B cell (primary cell): Measurements from ENCODE around the gene NAPA. TPM values are rescaled to one million over a fixed set of nuclear protein-coding genes. Genes with fewer than 3 reads are reported as not detected.

Experiments
- ATAC-seq: fragments of 200-7000 bp; cut with Tn5 transposase; one replicate; pipeline ENCODE4 v1.10.0; 2021; ENCODE audit warnings: low read depth, mild to moderate bottlenecking, moderate number of reproducible peaks, moderate library complexity
- CTCF ChIA-PET: fragments of 350-600 bp; sonication (Branson Sonifier 250); formaldehyde crosslinking; loops from one replicate; lab custom pipeline; 2021; ENCODE audit warnings: antibody characterized with exemption, inconsistent platforms; lab: Charles Lee
- POLR2A ChIA-PET: fragments of 350-600 bp; sonication (Branson Sonifier 250); formaldehyde crosslinking; loops from one replicate; lab custom pipeline; 2021; ENCODE audit warnings: antibody characterized with exemption; lab: Charles Lee
- DNase-seq: peaks from one replicate; pipeline ENCODE4 v3.0.0; 2013
- H2AFZ ChIP-seq: 2 replicates; pipeline ENCODE4 v1.6.1; 2012; ENCODE audit warnings: mild to moderate bottlenecking, low read depth, low read length; ENCODE audit not compliant: insufficient read depth, poor library complexity, severe bottlenecking
- H3K27ac ChIP-seq, 2 donors: 1 replicate in 1 of 2; 2 replicates in 1 of 2; pipeline ENCODE4 v1.5.1; 2012 to 2013; ENCODE audit warnings: low read length in 2 of 2, mild to moderate bottlenecking in 2 of 2, moderate library complexity in 1 of 2
- H3K27me3 ChIP-seq, 4 experiments: fragments of 200-600 bp in 1 of 4; sonication (generic) in 1 of 4; replicated peaks in 1 of 4; 1 replicate in 2 of 4; 2 replicates in 2 of 4; pipeline versions ENCODE4 v1.6.1 to v1.7.0; 2013 to 2016; ENCODE audit warnings: low read length in 3 of 4, mild to moderate bottlenecking in 2 of 4, mixed read lengths in 1 of 4, moderate library complexity in 1 of 4; ENCODE audit not compliant: insufficient read depth in 4 of 4, control insufficient read depth in 3 of 4; ENCODE audit errors: control extremely low read depth in 1 of 4
- H3K36me3 ChIP-seq, 2 experiments: replicated peaks in 1 of 2; 1 replicate in 1 of 2; 2 replicates in 1 of 2; pipeline versions ENCODE4 v1.6.1 to v1.7.1; 2013; ENCODE audit warnings: low read length in 1 of 2; ENCODE audit not compliant: insufficient read depth in 2 of 2, control insufficient read depth in 1 of 2; ENCODE audit errors: control extremely low read depth in 1 of 2, extremely low read depth in 1 of 2
- H3K4me1 ChIP-seq, 2 donors: fragments of 200-600 bp in 1 of 2; sonication (generic) in 1 of 2; 1 replicate in 1 of 2; 2 replicates in 1 of 2; pipeline versions ENCODE4 v1.5.1 to v1.6.1; 2013 to 2017; ENCODE audit warnings: low read length in 2 of 2; ENCODE audit not compliant: control insufficient read depth in 2 of 2, insufficient read depth in 2 of 2
- H3K4me2 ChIP-seq: replicated peaks from 2 replicates; pipeline ENCODE3; 2012; ENCODE audit warnings: mild to moderate bottlenecking, low read depth, low read length; ENCODE audit not compliant: poor library complexity, severe bottlenecking
- H3K4me3 ChIP-seq, 5 experiments: fragments of 200-600 bp in 1 of 5; sonication (generic) in 1 of 5; 1 replicate in 3 of 5; 2 replicates in 2 of 5; pipeline versions ENCODE4 v1.5.1 to v1.7.0; 2011 to 2016; ENCODE audit warnings: low read length in 4 of 5, mild to moderate bottlenecking in 4 of 5, low read depth in 2 of 5, control low read depth in 1 of 5, moderate library complexity in 1 of 5; ENCODE audit not compliant: insufficient read depth in 1 of 5; ENCODE audit errors: control extremely low read depth in 1 of 5, extremely low read depth in 1 of 5
- H3K79me2 ChIP-seq: fragments of 200-600 bp; sonication (generic); one replicate; pipeline ENCODE4 v1.6.0; 2016; ENCODE audit warnings: low read length; ENCODE audit not compliant: control insufficient read depth, insufficient read depth
- H3K9ac ChIP-seq: fragments of 200-600 bp; sonication (generic); 2 replicates; pipeline ENCODE4 v1.6.1; 2017; ENCODE audit warnings: mild to moderate bottlenecking, low read length, moderate library complexity
- H3K9me3 ChIP-seq, 3 donors: one replicate each; pipeline versions ENCODE4 v1.6.1 to v1.7.1; 2013; ENCODE audit warnings: low read length in 2 of 3; ENCODE audit not compliant: control insufficient read depth in 2 of 3, insufficient read depth in 1 of 3; ENCODE audit errors: control extremely low read depth in 1 of 3
- H4K20me1 ChIP-seq: 2 replicates; pipeline ENCODE4 v1.6.0; 2012; ENCODE audit warnings: mild to moderate bottlenecking, low read length; ENCODE audit not compliant: insufficient read depth, control insufficient read depth, poor library complexity, severe bottlenecking
- H3K27ac Mint-ChIP-seq: one replicate; pipeline ENCODE4 v1.8.0; 2021; ENCODE audit warnings: mixed read lengths
- H3K27me3 Mint-ChIP-seq: one replicate; pipeline ENCODE4 v1.8.0; 2021; ENCODE audit warnings: mixed read lengths
- H3K4me1 Mint-ChIP-seq: one replicate; pipeline ENCODE4 v1.8.0; 2021; ENCODE audit warnings: mixed read lengths
- H3K4me3 Mint-ChIP-seq: one replicate; pipeline ENCODE4 v1.8.0; 2021; ENCODE audit warnings: mixed read lengths
- H3K9me3 Mint-ChIP-seq: one replicate; pipeline ENCODE4 v1.8.0; 2022; ENCODE audit warnings: mixed read lengths; ENCODE audit not compliant: insufficient read depth
- EZH2 ChIP-seq: IDR thresholded peaks from 2 replicates; pipeline ENCODE4 v1.6.1; 2012; ENCODE audit warnings: borderline replicate concordance, low read depth, mild to moderate bottlenecking, moderate library complexity, low read length; ENCODE audit not compliant: insufficient read depth, poor library complexity, severe bottlenecking
- WGBS: methylation state at CpG from one replicate; pipeline ENCODE4 v1.1.5; 2013; ENCODE audit warnings: missing lambda C conversion rate; ENCODE audit not compliant: insufficient coverage; 5-methylcytosine and 5-hydroxymethylcytosine counted together
- intact Hi-C: fragments of 100-400 bp; cut with micrococcal nuclease; formaldehyde crosslinking; loops from one replicate; pipeline ENCODE4 v1.10.0; 2022
- polyA plus RNA-seq: library from polyadenylated mRNA; depleted of rRNA; stranded (reverse); fragments of >200 nt; gene quantifications from 2 replicates; pipeline ENCODE4 v1.2.3, GENCODE V29; 2012
- total RNA-seq, 2 donors: library from RNA; stranded (reverse); fragments of 120-200 nt in 1 of 2; gene quantifications; 1 replicate in 1 of 2; 2 replicates in 1 of 2; pipeline versions ENCODE4 v1.2.3 to v1.2.4, GENCODE V29; 2013 to 2022
- TF ChIP-seq, protein P1 (sequence below): fragments of 200-600 bp; IDR thresholded peaks from one replicate; pipeline ENCODE4 v1.8.0; 2022; ENCODE audit warnings: antibody characterized with exemption, mild to moderate bottlenecking

Gene NAPA
- total and polyA plus RNA-seq, 2 donors (not counting 1 experiment from before 2014, with no cell fraction given) = 66.8 to 86.5 TPM

DNA sequence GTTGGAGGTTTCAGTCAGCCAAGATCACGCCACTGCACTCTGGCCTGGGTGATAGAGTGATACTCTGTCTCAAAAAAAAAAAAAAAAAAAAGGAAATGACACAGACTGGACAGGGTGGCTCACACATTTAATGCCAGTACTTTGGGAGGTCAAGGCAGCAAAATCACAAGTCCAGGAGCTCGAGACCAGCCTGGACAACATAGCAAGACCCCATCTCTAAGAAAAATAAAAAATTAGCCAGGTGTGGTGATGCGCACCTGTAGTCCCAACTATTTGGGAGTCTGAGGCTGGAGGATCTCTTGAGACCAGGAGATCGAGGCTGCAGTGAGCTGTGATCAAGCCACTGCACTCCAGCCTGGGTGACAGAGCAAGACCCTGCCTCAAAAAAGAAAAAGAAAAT lies 22.6 kb upstream of the NAPA start:
- H3K9me3 ChIP-seq = peaks cover 0 to 5% (median 0%) of the 10 kb centered on the region in 3 donors
- H3K9me3 Mint-ChIP-seq = no peaks in the 10 kb centered on the region
- no peak overlapping the region for H2AFZ ChIP-seq
- ChIA-PET CTCF (interaction anchor here (1.3 to 1.5 kb wide), 2 partner anchors 22 to 169 kb away, joined by 3 to 6 read pairs; no protein-coding TSS in a partner anchor), POLR2A (no interaction called here)
- DNase-seq = no peak
- H3K4me2 ChIP-seq = no peak overlapping the region
- H3K27me3 ChIP-seq = peaks cover 0 to 12% (median 4%) of the 10 kb centered on the region in 4 experiments
- H3K27ac ChIP-seq = no peak overlapping the region
- intact Hi-C loops = no loop called here
- H3K4me1 Mint-ChIP-seq = peaks cover 7% of the 10 kb centered on the region
- no peaks in the 10 kb centered on the region for H3K36me3 ChIP-seq
- no peaks in the 10 kb centered on the region for H4K20me1 ChIP-seq
- H3K4me3 ChIP-seq = no peak overlapping the region
- peaks cover 32% of the 10 kb centered on the region for H3K27me3 Mint-ChIP-seq
- H3K4me1 ChIP-seq = peaks cover 0 to 5% of the 10 kb centered on the region in 2 donors
- no peak overlapping the region for H3K4me3 Mint-ChIP-seq
- WGBS = 94% methylated on average over 3 of the region's 4 CpGs
- H3K27ac Mint-ChIP-seq = no peak overlapping the region
- no peak for TF ChIP-seq EZH2
- TF ChIP-seq, protein P1, sequence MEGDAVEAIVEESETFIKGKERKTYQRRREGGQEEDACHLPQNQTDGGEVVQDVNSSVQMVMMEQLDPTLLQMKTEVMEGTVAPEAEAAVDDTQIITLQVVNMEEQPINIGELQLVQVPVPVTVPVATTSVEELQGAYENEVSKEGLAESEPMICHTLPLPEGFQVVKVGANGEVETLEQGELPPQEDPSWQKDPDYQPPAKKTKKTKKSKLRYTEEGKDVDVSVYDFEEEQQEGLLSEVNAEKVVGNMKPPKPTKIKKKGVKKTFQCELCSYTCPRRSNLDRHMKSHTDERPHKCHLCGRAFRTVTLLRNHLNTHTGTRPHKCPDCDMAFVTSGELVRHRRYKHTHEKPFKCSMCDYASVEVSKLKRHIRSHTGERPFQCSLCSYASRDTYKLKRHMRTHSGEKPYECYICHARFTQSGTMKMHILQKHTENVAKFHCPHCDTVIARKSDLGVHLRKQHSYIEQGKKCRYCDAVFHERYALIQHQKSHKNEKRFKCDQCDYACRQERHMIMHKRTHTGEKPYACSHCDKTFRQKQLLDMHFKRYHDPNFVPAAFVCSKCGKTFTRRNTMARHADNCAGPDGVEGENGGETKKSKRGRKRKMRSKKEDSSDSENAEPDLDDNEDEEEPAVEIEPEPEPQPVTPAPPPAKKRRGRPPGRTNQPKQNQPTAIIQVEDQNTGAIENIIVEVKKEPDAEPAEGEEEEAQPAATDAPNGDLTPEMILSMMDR = no peak
- no peaks in the 10 kb centered on the region for H3K79me2 ChIP-seq
- ATAC-seq = no peak
- no peak overlapping the region for H3K9ac ChIP-seq

DNA sequence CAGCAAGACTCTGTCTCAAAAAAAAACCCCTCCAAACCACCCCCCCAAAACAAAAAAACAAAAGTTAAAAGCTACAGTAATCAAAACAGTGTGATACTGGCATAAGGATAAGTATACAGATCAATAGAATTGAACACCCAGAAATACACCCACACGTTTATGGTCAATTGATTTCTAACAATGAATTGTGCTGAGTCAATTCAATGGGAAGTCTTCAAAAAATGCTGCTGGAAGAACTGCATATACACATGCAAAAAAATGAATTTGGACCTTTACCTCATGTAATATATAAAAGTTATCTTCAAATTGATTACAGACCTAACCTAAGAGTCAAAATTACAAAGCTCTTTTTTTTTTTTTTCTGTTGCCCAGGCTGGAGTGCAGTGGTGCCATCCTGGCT lies 19.8 kb upstream of the NAPA start:
- H3K9ac ChIP-seq = no peak overlapping the region
- ChIA-PET POLR2A (interaction anchor here (0.6 kb wide), 1 partner anchor 96 kb away, joined by 6 read pairs; no protein-coding TSS in a partner anchor), CTCF (interaction anchor here (1.1 to 1.5 kb wide), 2 partner anchors 19 to 23 kb away, joined by 3 to 6 read pairs; no protein-coding TSS in a partner anchor)
- H4K20me1 ChIP-seq = no peaks in the 10 kb centered on the region
- no peak for TF ChIP-seq EZH2
- TF ChIP-seq, protein P1 = no peak
- peaks cover 0 to 18% (median 2%) of the 10 kb centered on the region in 4 experiments for H3K27me3 ChIP-seq
- H3K4me3 Mint-ChIP-seq = no peak overlapping the region
- peaks cover 21% of the 10 kb centered on the region for H3K27me3 Mint-ChIP-seq
- H2AFZ ChIP-seq = no peak overlapping the region
- H3K4me3 ChIP-seq = no peak overlapping the region
- no peak overlapping the region for H3K4me2 ChIP-seq
- no peak overlapping the region for H3K27ac Mint-ChIP-seq
- H3K9me3 ChIP-seq = peaks cover 0 to 8% (median 0%) of the 10 kb centered on the region in 3 donors
- no peak for ATAC-seq
- no CpG with 5 or more reads among the region's 1 CpG for WGBS
- intact Hi-C loops = no loop called here
- no peaks in the 10 kb centered on the region for H3K4me1 ChIP-seq
- no peaks in the 10 kb centered on the region for H3K9me3 Mint-ChIP-seq
- no peaks in the 10 kb centered on the region for H3K4me1 Mint-ChIP-seq
- DNase-seq = no peak
- H3K79me2 ChIP-seq = no peaks in the 10 kb centered on the region
- H3K27ac ChIP-seq = no peak overlapping the region
- no peaks in the 10 kb centered on the region for H3K36me3 ChIP-seq
